HepG2 (cell line): Measurements from ENCODE around the gene IGSF5.

Experiments used
- GTF2F1 ChIP-seq: fragments of 150-350 bp; IDR thresholded peaks from 2 replicates; pipeline ENCODE4 v1.6.1; 2014; ENCODE audit warnings: low read length
- JUN ChIP-seq: sonication (generic); formaldehyde crosslinking; IDR thresholded peaks from 2 replicates; pipeline ENCODE4 v1.4.0; 2020; ENCODE audit warnings: mild to moderate bottlenecking, missing genetic modification reagents
- POLR2A ChIP-seq, 2 experiments: IDR thresholded peaks; 2 replicates each; pipeline ENCODE4 v1.6.1; 2011; ENCODE audit warnings: low read depth in 2 of 2, low read length in 2 of 2, mild to moderate bottlenecking in 1 of 2, moderate library complexity in 1 of 2; ENCODE audit not compliant: insufficient read depth in 1 of 2
- TARDBP ChIP-seq: sonication (generic); formaldehyde crosslinking; IDR thresholded peaks from 2 replicates; pipeline ENCODE4 v1.8.0; 2022; ENCODE audit warnings: mild to moderate bottlenecking, missing genetic modification reagents
- TCF7L2 ChIP-seq: IDR thresholded peaks from 2 replicates; pipeline ENCODE4 v1.6.1; 2011; ENCODE audit warnings: mild to moderate bottlenecking, low read depth, low read length, moderate library complexity
- ZNF225 ChIP-seq: sonication (generic); formaldehyde crosslinking; IDR thresholded peaks from 2 replicates; pipeline ENCODE4 v1.4.0; 2020; ENCODE audit warnings: mild to moderate bottlenecking, missing genetic modification reagents
- TF ChIP-seq, protein P1 (sequence below): sonication (generic); formaldehyde crosslinking; IDR thresholded peaks from 2 replicates; pipeline ENCODE4 v1.9.0; 2021; ENCODE audit warnings: missing genetic modification reagents, borderline replicate concordance

- no peak for TF ChIP-seq TARDBP (CRISPR knock-in tag)
- TF ChIP-seq JUN (CRISPR knock-in tag) = no peak
- TF ChIP-seq, protein P1, sequence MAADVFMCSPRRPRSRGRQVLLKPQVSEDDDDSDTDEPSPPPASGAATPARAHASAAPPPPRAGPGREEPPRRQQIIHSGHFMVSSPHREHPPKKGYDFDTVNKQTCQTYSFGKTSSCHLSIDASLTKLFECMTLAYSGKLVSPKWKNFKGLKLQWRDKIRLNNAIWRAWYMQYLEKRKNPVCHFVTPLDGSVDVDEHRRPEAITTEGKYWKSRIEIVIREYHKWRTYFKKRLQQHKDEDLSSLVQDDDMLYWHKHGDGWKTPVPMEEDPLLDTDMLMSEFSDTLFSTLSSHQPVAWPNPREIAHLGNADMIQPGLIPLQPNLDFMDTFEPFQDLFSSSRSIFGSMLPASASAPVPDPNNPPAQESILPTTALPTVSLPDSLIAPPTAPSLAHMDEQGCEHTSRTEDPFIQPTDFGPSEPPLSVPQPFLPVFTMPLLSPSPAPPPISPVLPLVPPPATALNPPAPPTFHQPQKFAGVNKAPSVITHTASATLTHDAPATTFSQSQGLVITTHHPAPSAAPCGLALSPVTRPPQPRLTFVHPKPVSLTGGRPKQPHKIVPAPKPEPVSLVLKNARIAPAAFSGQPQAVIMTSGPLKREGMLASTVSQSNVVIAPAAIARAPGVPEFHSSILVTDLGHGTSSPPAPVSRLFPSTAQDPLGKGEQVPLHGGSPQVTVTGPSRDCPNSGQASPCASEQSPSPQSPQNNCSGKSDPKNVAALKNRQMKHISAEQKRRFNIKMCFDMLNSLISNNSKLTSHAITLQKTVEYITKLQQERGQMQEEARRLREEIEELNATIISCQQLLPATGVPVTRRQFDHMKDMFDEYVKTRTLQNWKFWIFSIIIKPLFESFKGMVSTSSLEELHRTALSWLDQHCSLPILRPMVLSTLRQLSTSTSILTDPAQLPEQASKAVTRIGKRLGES (CRISPR knock-in tag) = no peak
- TF ChIP-seq POLR2A (IDR thresholded peaks at IDR 0.05; ENCODE audit: insufficient read depth in 1 of 2, low read depth in 2 of 2, low read length in 2 of 2) = no peak
- TF ChIP-seq GTF2F1 = no peak
- TF ChIP-seq TCF7L2 = no peak
- TF ChIP-seq ZNF225 (CRISPR knock-in tag) = no peak
Measured at GRCh38 chr21:39705849-39706248, 39.1 kb upstream of the IGSF5 start.
